ENCODE results near the gene TACC2.

TACC2 gene

DNA sequence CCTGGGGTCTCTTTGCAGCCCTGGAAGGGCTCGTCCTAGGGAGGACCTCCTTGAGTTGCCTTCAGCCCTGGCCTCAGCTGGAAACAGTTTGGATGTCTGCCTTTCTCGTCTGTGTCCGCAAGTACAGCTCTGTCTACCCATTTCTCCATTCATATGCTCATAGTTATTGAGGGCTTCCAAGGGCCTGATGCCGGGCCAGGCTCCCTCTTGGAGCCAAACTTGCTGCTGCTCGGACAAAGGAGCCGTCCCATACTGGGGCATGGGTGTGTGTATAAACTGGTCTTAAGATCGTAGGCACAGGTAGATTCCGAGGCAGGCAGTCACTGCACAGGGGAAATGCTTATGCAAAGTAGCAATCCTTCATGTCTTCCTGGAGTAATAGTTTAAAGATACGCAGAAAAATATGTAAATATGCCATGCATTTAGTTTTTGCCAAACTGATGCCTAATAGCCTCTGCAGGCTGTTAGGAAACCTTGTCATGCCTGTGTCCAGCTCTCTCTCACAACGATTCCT lies 165.1 kb downstream of the TACC2 start:
- peak overlapping the region; percentile 68 for H3K27ac ChIP-seq
- TF ChIP-seq, protein P1, sequence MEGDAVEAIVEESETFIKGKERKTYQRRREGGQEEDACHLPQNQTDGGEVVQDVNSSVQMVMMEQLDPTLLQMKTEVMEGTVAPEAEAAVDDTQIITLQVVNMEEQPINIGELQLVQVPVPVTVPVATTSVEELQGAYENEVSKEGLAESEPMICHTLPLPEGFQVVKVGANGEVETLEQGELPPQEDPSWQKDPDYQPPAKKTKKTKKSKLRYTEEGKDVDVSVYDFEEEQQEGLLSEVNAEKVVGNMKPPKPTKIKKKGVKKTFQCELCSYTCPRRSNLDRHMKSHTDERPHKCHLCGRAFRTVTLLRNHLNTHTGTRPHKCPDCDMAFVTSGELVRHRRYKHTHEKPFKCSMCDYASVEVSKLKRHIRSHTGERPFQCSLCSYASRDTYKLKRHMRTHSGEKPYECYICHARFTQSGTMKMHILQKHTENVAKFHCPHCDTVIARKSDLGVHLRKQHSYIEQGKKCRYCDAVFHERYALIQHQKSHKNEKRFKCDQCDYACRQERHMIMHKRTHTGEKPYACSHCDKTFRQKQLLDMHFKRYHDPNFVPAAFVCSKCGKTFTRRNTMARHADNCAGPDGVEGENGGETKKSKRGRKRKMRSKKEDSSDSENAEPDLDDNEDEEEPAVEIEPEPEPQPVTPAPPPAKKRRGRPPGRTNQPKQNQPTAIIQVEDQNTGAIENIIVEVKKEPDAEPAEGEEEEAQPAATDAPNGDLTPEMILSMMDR (conservative IDR thresholded peaks at IDR 0.05) = no peak
- no peak for TF ChIP-seq ZFX (IDR thresholded peaks at IDR 0.05)

DNA sequence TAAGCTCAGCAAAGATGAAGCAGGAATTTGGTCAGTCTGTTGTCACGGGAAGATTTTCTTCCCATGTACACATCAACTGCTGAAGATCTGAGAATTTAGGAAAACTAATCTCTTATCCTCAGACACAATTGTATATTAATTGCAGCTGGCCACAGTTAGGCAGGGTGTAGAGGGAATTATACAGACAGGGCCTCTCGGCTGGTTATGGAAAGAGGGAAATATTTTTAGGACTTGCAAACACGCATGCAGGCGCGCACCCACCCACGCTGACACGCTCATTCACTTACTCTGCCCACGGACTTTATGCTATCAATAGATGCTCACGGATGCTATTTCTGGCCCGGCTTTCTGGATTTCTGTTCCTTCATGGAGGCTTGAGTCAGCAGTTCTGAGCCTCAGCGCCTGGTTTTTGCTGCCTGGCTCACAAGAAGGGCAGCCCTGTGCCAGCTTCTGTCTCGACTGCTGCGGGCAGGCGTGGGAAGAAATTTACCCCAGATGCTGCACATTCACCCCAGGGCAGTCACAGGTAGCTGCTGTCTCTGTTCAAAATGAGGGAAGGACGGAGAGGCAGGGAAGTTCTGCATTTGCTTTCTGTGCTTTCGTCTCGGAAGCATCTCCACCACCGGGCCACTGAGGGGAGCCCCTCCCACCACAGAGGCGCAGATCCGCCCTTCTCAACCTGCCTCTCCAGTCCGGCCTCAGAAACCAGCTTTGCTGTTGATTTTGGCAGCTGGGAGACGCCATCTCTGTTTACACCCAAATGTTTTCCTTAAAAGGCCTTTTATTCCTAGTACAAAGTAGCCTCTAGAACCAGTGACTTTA lies 165.8 kb downstream of the TACC2 start:
- H3K27ac ChIP-seq = peak overlapping the region; percentile 68
- no peak for TF ChIP-seq ZFX (IDR thresholded peaks at IDR 0.05)
- TF ChIP-seq, protein P1 (conservative IDR thresholded peaks at IDR 0.05) = no peak

DNA sequence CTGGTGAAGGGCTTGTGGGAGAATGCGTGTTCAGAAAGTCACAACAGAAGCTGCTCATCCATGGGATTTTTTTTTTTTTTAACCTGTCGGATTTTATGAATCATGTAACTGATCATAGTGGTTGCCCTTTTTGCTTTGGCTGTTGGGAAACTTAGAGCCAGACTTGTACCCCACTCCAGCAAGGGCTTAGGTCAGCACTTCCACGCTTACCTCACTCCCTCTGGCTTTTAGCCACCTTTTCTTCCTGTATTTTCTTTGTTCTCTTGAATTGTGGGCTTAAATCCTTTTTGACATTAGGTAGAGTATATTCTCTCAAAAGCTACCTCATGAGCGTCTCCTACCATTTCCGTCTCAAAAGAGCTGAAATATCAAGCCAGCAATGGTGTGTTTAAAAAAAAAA lies 168.5 kb downstream of the TACC2 start:
- H3K27ac ChIP-seq = no peak overlapping the region
- TF ChIP-seq ZFX (IDR thresholded peaks at IDR 0.05) = no peak
- TF ChIP-seq, protein P1 (conservative IDR thresholded peaks at IDR 0.05) = no peak

DNA sequence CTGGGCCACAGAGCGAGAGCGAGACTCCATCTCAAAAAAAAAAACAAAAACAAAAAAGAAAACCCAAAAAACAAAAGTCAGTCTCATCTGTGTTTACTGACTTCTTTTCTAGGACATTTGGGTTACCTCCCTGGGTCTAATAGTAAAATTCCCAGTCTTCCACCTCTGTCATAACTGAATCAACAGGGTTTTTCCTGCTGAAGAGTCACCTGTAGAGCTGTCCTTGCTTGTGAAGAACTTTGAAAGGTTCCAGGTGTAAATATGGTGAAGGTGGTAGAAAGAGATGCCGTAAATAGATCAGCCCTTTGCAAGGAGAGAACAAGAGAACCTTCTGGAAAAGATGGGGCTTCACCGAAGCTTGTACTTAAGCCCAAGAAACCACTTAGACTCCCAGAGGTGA lies 169.4 kb downstream of the TACC2 start:
- TF ChIP-seq ZFX (IDR thresholded peaks at IDR 0.05) = no peak
- TF ChIP-seq, protein P1 (conservative IDR thresholded peaks at IDR 0.05) = no peak
- no peak overlapping the region for H3K27ac ChIP-seq

DNA sequence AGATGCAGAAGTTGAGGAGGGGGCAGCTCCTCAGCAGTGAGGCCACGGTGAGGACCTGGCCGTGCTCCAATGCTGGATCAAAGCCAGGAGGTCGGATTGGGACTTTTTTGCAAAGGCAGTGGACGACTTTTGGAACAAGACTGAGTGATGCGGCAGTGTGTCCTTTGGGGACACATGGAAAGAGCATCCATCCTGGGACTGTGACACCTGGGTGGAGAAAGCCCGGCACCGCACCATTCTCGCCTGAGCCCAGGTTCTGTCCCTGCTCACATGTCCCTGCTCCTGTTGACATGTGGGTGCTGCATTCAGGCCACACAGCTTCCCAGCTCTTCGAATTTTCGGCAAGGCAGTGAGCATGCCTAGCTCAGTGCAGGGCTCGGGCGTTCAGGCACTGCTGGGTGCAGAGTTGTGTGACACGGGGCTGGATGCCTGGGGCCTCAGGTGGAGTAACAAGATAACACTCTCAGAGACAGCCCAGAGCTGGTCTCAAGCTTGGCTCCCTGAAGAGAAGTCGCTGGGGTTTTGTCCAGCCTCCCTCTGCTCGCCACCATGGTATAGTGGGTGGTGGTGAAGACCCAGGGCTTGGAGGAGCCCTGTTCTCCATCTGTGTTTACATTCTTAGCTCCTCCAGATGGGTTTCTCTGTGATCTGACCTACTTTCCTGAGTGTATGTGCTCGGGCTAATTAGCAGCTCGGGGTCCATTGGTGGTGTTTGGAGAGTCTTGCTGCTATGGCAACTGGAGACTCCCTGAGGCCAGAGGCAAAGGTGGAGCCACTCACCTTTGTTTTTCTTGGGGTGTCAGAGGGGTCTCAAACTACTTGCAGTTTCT lies 170.4 kb downstream of the TACC2 start:
- H3K27ac ChIP-seq = no peak overlapping the region
- TF ChIP-seq, protein P1 (conservative IDR thresholded peaks at IDR 0.05) = no peak
- TF ChIP-seq ZFX (IDR thresholded peaks at IDR 0.05) = no peak

DNA sequence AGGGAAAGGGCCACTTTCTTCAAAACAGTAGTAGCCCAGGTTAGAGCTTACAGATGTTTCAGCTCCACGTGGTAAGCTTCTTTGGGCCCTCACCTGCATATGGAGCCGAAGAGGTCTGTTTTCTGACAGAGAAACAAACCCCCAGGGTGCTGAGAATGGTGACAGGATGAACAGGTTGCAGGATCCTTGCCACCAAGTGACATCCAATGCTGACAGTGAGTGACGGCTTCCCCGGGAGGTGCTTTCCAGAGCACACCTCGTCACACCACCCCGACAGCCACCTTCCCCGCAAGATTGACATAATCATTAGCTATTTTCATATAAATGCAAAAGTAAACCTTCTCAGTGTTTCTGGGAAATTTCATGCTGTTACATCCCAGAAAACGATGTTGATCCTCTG lies 172.8 kb downstream of the TACC2 start:
- no peak for TF ChIP-seq ZFX (IDR thresholded peaks at IDR 0.05)
- TF ChIP-seq, protein P1 (conservative IDR thresholded peaks at IDR 0.05) = no peak
- H3K27ac ChIP-seq = no peak overlapping the region
